Epithelial cell of umbilical artery (primary cell): ENCODE results near the gene LZTFL1. TPM values are rescaled to one million over a fixed set of nuclear protein-coding genes. Genes with fewer than 3 reads are reported as not detected.

Experiments used
- total RNA-seq: library from RNA; depleted of rRNA; stranded (reverse); fragments of >200 nt; gene quantifications from 2 replicates; pipeline ENCODE4 v1.2.3, GENCODE V29; 2014

LZTFL1 gene
- total RNA-seq = 12.7 and 14.9 TPM in 2 replicates

GRCh38 chr3:45841757-45842491 is at the start of gene LZTFL1:
TSS of gene LZTFL1 (minus strand) at chr3:45842119. CDS start at chr3:45841991, 128 bp downstream.

GRCh38 chr3:45885979-45886705 is 44.2 kb upstream of the LZTFL1 start, which contains the start of gene CCR9:
TSS of gene CCR9 (plus strand) at chr3:45886543. CDS start at chr3:45894934, 8,391 bp downstream.

GRCh38 chr3:45795882-45796765 is 45.8 kb downstream of the LZTFL1 start, which contains the start of gene SLC6A20:
TSS of gene SLC6A20 (minus strand) at chr3:45796536. CDS start at chr3:45796419, 117 bp downstream.

Other genes with a start within 250 kb of the LZTFL1 start
- 11.2 and 16.2 TPM in 2 replicates for gene LIMD1, start 247.4 kb downstream of the LZTFL1 start, total RNA-seq
- 28.9 and 42.6 TPM in 2 replicates for gene SACM1L, start 152.7 kb downstream of the LZTFL1 start, total RNA-seq
- gene SLC6A20, start 45.6 kb downstream of the LZTFL1 start, total RNA-seq = not detected in 2 replicates
- not detected in 2 replicates for gene CCR9, start 44.4 kb upstream of the LZTFL1 start, total RNA-seq
- not detected in 2 replicates for gene CXCR6, start 101.3 kb upstream of the LZTFL1 start, total RNA-seq
- 10.4 and 14.4 TPM in 2 replicates for gene FYCO1, start 153.7 kb upstream of the LZTFL1 start, total RNA-seq
- not detected in 2 replicates for gene XCR1, start 185.4 kb upstream of the LZTFL1 start, total RNA-seq